Prostate gland (tissue), 2 donors: ENCODE measurements around the gene SNAI1.

Experiments
- POLR2A ChIP-seq: fragments of 450-650 bp; IDR thresholded peaks from one replicate; pipeline ENCODE4 v1.6.1; 2016; ENCODE audit warnings: antibody characterized with exemption, mild to moderate bottlenecking
- POLR2AphosphoS5 ChIP-seq: sonication (generic); formaldehyde crosslinking; IDR thresholded peaks from one replicate; pipeline ENCODE4 v1.6.1; 2017; ENCODE audit warnings: antibody characterized with exemption
- TF ChIP-seq, protein P1 (sequence below), 4 experiments: fragments of 200-600 bp in 2 of 4; fragments of 450-650 bp in 2 of 4; sonication (generic) in 2 of 4; IDR thresholded peaks; 1 replicate in 3 of 4; 2 replicates in 1 of 4; pipeline ENCODE4 v1.5.1; 2016 to 2019; ENCODE audit warnings: antibody characterized with exemption in 4 of 4, mild to moderate bottlenecking in 2 of 4, moderate library complexity in 2 of 4

DNA sequence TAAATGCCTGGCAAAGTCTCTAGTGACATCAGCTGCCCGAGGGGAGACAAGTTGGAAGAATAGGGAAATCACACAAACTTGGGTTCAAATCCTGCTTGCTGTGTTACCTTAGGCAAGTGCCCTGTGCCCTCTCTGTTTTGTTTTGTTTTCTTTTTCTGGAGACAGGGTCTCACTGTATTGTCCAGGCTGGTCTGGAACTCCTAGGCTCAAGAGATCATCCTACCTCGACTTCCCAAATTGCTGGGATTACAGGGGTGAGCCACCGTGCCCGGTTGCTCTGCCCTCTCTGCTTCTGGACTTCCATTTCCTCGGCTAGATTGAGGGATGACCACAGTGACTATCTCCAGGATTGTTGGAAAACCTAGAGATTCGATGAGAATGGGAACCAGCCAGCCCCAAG lies 55.4 kb downstream of the SNAI1 start:
- TF ChIP-seq, protein P1, sequence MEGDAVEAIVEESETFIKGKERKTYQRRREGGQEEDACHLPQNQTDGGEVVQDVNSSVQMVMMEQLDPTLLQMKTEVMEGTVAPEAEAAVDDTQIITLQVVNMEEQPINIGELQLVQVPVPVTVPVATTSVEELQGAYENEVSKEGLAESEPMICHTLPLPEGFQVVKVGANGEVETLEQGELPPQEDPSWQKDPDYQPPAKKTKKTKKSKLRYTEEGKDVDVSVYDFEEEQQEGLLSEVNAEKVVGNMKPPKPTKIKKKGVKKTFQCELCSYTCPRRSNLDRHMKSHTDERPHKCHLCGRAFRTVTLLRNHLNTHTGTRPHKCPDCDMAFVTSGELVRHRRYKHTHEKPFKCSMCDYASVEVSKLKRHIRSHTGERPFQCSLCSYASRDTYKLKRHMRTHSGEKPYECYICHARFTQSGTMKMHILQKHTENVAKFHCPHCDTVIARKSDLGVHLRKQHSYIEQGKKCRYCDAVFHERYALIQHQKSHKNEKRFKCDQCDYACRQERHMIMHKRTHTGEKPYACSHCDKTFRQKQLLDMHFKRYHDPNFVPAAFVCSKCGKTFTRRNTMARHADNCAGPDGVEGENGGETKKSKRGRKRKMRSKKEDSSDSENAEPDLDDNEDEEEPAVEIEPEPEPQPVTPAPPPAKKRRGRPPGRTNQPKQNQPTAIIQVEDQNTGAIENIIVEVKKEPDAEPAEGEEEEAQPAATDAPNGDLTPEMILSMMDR (IDR thresholded peaks at IDR 0.05) = no peak
- TF ChIP-seq POLR2A (no peak), POLR2AphosphoS5 (no peak)
